ENCODE data around the gene OLFML2B.

Gene OLFML2B

GRCh38 chr1:161981735-161982506 is 41.7 kb downstream of the OLFML2B start:
- H3K4me3 ChIP-seq (ENCODE audit: low read depth, low read length), result no peak overlapping the region

GRCh38 chr1:161981126-161981525 is 42.5 kb downstream of the OLFML2B start:
- no peak overlapping the region for H3K4me3 ChIP-seq (ENCODE audit: low read depth, low read length)

GRCh38 chr1:161978011-161978790 is 45.5 kb downstream of the OLFML2B start:
- no peak overlapping the region for H3K4me3 ChIP-seq (ENCODE audit: low read depth, low read length)

GRCh38 chr1:161973924-161974845 is 49.5 kb downstream of the OLFML2B start:
- no peak overlapping the region for H3K4me3 ChIP-seq (ENCODE audit: low read depth, low read length)

- H3K4me3 ChIP-seq (ENCODE audit: low read depth, low read length), result no peak overlapping the region
Observed at GRCh38 chr1:161972828-161973227, 50.8 kb downstream of the OLFML2B start.

- H3K4me3 ChIP-seq (ENCODE audit: low read depth, low read length), result no peak overlapping the region
Observed at GRCh38 chr1:161970633-161971032, 53.0 kb downstream of the OLFML2B start.

GRCh38 chr1:161970036-161970435 is 53.6 kb downstream of the OLFML2B start:
- no peak overlapping the region for H3K4me3 ChIP-seq (ENCODE audit: low read depth, low read length)

GRCh38 chr1:161966067-161966466 is 57.6 kb downstream of the OLFML2B start:
- no peak overlapping the region for H3K4me3 ChIP-seq (ENCODE audit: low read depth, low read length)

- no peak overlapping the region for H3K4me3 ChIP-seq (ENCODE audit: low read depth, low read length)
Observed at GRCh38 chr1:161962091-161962887, 61.4 kb downstream of the OLFML2B start.

GRCh38 chr1:161958425-161958824 is 65.2 kb downstream of the OLFML2B start:
- H3K4me3 ChIP-seq (ENCODE audit: low read depth, low read length), result no peak overlapping the region

GRCh38 chr1:161956930-161957329 is 66.7 kb downstream of the OLFML2B start:
- no peak overlapping the region for H3K4me3 ChIP-seq (ENCODE audit: low read depth, low read length)

GRCh38 chr1:161956097-161956496 is 67.6 kb downstream of the OLFML2B start:
- H3K4me3 ChIP-seq (ENCODE audit: low read depth, low read length), result no peak overlapping the region

GRCh38 chr1:161955606-161956005 is 68.1 kb downstream of the OLFML2B start:
- H3K4me3 ChIP-seq (ENCODE audit: low read depth, low read length), result no peak overlapping the region

GRCh38 chr1:161954466-161954865 is 69.2 kb downstream of the OLFML2B start:
- H3K4me3 ChIP-seq (ENCODE audit: low read depth, low read length), result no peak overlapping the region

GRCh38 chr1:161954050-161954449 is 69.6 kb downstream of the OLFML2B start:
- H3K4me3 ChIP-seq (ENCODE audit: low read depth, low read length), result no peak overlapping the region

- H3K4me3 ChIP-seq (ENCODE audit: low read depth, low read length), result no peak overlapping the region
Observed at GRCh38 chr1:161953256-161953920, 70.3 kb downstream of the OLFML2B start.

- no peak overlapping the region for H3K4me3 ChIP-seq (ENCODE audit: low read depth, low read length)
Observed at GRCh38 chr1:161952607-161953172, 71.0 kb downstream of the OLFML2B start.

GRCh38 chr1:161951646-161952045 is 72.0 kb downstream of the OLFML2B start:
- H3K4me3 ChIP-seq (ENCODE audit: low read depth, low read length), result no peak overlapping the region

GRCh38 chr1:161950377-161950776 is 73.3 kb downstream of the OLFML2B start:
- no peak overlapping the region for H3K4me3 ChIP-seq (ENCODE audit: low read depth, low read length)
